ENCODE measurements around the gene ERGIC3.
"Not testable (repeated sequence)": the region's sequence is repeated elsewhere in the genome, so short reads cannot be mapped to it uniquely, and the experiment has no call there.

The ERGIC3 gene

GRCh38 chr20:35541783-35542662 is at the start of gene ERGIC3:
Gene ERGIC3 (plus strand): TSS chr20:35542078. CDS start chr20:35542098, 20 bp downstream.
- DNase-seq, result peak; percentile 98

GRCh38 chr20:35492352-35492751 is 49.5 kb upstream of the ERGIC3 start:
- DNase-seq, result no peak

DNA sequence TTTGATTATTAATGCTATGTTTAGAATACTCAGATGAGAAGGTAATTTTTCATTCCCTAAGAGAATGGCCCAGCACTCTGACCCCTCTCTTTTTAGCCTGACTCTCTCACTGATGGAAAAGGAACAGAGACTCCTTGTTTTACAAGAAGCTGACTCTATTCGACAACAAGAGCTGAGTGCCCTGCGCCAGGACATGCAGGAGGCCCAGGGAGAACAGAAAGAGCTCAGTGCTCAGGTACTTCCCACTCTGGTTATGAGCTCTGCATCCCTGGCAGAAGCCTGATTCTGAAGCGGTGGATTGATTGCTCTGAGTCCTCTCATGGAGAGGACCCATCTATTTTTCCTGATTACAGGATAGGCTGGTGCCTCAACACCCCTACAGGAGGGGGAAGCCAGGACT is 45.4 kb upstream of the ERGIC3 start:
- no peak for DNase-seq

- no peak for DNase-seq
These were observed 44.6 kb upstream of the ERGIC3 start for GRCh38 chr20:35497320-35497719.

GRCh38 chr20:35497780-35498189 is 44.1 kb upstream of the ERGIC3 start:
- no peak for DNase-seq

GRCh38 chr20:35499271-35499670 is 42.6 kb upstream of the ERGIC3 start:
- DNase-seq, result no peak

DNA sequence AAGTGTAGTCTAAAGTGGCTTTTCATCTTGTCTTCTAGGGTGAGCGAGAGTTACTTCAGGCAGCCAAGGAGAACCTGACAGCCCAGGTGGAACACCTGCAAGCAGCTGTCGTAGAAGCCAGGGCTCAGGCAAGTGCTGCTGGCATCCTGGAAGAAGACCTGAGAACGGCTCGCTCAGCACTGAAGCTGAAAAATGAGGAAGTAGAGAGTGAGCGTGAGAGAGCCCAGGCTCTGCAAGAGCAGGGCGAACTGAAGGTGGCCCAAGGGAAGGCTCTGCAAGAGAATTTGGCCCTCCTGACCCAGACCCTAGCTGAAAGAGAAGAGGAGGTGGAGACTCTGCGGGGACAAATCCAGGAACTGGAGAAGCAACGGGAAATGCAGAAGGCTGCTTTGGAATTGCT is 39.5 kb upstream of the ERGIC3 start:
- DNase-seq, result peak; percentile 92

GRCh38 chr20:35503281-35503680 is 38.6 kb upstream of the ERGIC3 start:
- no peak for DNase-seq

- no peak for DNase-seq
These were observed 37.9 kb upstream of the ERGIC3 start for GRCh38 chr20:35503841-35504561.

DNA sequence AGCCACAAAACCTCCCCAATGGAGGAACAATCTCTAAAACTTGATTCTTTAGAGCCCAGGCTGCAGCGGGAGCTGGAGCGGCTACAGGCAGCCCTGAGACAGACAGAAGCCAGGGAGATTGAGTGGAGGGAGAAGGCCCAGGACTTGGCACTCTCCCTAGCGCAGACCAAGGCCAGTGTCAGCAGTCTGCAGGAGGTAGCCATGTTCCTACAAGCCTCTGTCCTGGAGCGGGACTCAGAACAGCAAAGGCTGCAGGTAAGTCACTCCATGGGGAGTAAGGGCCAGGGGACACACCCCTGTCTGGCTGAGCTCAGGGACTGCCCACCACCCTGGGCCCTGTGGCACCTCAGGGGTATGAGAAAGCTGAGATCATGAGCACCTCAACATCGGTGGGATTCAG is 37.1 kb upstream of the ERGIC3 start:
- no peak for DNase-seq

- no peak for DNase-seq
These were observed 35.7 kb upstream of the ERGIC3 start for GRCh38 chr20:35506179-35506578.

- DNase-seq, result no peak
These were observed 34.8 kb upstream of the ERGIC3 start for GRCh38 chr20:35506872-35507638.

DNA sequence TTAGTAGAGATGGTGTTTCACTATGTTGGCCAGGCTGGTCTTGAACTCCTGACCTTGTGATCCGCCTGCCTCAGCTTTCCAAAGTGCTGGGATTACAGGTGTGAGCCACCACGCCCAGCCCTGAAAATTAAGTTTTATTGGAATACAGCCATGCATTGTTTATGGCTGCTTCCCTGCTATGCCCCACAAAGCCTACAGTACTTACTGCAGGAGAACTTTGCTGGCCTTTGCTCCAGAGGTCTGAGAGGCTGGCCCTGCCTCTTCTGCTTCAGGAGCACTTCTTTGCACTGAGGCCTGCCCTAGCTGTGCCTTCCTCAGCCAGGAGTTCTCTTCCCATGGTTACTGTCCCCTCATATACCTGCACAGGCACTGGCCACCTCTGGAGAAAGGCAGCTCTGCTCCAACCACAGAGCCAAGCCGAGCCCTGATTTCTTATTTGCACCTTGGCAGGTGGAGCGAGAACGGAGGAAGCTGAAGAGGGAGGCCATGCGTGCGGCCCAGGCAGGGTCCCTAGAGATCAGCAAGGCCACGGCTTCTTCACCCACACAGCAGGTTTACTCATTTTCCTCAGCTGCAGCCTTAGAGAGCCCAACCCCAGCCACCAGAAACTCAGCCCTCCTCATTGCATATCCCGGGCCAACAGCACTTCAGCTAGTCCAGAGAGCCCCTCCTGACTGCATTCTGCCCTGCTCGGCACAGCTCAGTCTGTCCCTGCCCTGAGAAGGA is 33.2 kb upstream of the ERGIC3 start:
- no peak for DNase-seq

GRCh38 chr20:35510951-35511735 is 30.7 kb upstream of the ERGIC3 start:
- no peak for DNase-seq

GRCh38 chr20:35511814-35512420 is 30.0 kb upstream of the ERGIC3 start:
- peak; percentile 11 for DNase-seq

- DNase-seq, result no peak
These were observed 27.4 kb upstream of the ERGIC3 start for GRCh38 chr20:35514371-35514932.

DNA sequence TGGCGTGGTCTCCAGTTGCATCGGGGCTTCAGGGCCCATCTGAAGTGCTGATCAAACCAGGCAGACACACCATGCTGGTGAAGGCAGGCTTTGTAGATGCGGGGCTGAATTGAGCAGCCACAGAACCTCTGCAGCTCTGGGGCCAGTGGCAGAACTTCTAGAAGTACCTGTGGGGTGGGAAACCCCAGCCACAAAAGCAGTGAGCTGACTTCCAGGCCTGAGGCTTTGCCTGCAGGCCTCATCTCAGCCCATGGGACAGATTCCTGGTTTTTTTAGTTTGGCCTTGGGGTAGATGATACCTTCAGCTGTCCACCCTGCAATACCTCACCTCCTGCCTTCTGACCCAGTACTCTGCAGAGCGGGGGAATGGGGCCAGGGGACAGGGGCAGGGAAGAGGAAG is 26.5 kb upstream of the ERGIC3 start:
- DNase-seq, result no peak

GRCh38 chr20:35515949-35516645 is 25.8 kb upstream of the ERGIC3 start:
- DNase-seq, result no peak

DNA sequence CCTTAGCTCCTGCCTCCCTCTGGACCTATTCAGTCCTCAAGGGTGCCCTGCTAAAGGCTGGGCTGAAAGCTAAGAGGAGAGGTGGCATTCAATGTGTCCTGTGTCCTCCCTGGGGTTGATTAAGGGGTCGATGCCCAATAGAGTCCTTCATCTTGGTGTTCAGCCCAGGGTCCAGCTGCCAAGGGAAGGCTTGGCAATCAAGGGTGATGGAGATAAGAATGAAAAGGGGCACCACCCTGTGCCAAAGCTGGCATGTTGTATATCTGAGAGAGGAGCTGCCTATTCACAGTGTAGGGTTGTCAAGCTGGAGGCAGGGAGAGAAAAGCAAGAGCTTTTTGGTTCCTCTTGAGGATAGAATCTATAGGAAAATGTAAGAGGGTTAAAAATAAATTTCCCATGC is 24.8 kb upstream of the ERGIC3 start:
- DNase-seq, result no peak

GRCh38 chr20:35517767-35518166 is 24.1 kb upstream of the ERGIC3 start:
- DNase-seq, result not testable (repeated sequence)

All from RPMI8226 (cell line).